Testis (tissue), 2 donors: ENCODE results near the gene SYDE2.

Experiments used
- CTCF ChIP-seq, 3 experiments: fragments of 450-650 bp in 2 of 3; fragments of 200-600 bp in 1 of 3; sonication (generic) in 1 of 3; IDR thresholded peaks; one replicate each; pipeline ENCODE4 v1.5.1; 2016 to 2019; ENCODE audit warnings: antibody characterized with exemption in 3 of 3, mild to moderate bottlenecking in 2 of 3, moderate library complexity in 1 of 3
- POLR2A ChIP-seq: fragments of 450-650 bp; IDR thresholded peaks from one replicate; pipeline ENCODE4 v1.6.1; 2017; ENCODE audit warnings: antibody characterized with exemption, mild to moderate bottlenecking, moderate library complexity

GRCh38 chr1:85216697-85217096 lies 15.9 kb upstream of the SYDE2 start:
- TF ChIP-seq CTCF (IDR thresholded peaks at IDR 0.05) (no peak), POLR2A (no peak)
